HG03571 (cell line): ENCODE measurements around the gene MMAB.

Source experiments
- ATAC-seq: cut with Tn5 transposase; IDR thresholded peaks from one replicate; pipeline ENCODE4 v1.9.1; 2021; ENCODE audit not compliant: unreplicated experiment

Gene MMAB

GRCh38 chr12:109560867-109561710 is 12.2 kb downstream of the MMAB start:
- no peak for ATAC-seq

GRCh38 chr12:109559601-109560000 is 13.7 kb downstream of the MMAB start:
- no peak for ATAC-seq

- ATAC-seq, result no peak
These were observed 14.2 kb downstream of the MMAB start for GRCh38 chr12:109559200-109559505.

DNA sequence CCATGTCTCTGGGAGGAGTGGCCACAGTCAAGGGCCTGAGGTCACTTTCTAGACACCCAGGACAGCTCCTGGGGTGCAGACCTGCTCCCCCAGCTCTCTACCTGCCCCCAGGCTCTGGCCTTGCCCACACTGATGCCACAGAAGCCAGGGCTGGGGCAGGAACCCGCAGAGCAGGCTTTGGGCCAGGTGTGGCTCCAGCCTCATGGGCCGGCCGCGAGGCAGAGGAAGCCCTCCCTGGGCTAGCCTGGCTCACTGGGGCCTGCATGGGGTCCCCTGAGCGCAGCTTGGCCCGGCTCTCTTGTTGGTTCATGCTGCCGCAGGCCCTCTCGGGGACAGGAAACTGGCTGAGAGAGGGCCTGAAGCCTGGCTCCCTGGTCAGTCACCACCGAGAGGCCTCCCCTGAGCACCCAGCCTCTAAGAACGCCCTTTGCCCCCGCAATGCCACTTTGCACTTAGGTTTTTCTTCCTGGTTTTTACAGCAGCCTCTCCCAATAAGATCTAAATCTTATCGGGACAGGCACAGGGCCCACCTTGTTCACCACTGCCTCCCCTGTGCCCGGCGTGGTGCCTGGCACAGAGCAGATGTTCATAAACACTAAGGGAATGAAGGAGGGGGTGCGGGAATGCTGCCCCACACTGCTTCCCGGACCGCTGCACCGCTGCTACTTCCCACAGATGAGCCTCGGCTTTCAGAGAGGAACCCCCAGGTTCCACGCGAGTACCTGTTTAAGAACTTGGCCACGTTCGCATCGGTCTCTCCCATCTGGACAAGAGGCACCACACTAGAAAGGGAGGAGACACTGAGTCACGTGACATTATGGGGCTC is 14.7 kb downstream of the MMAB start:
- no peak for ATAC-seq

GRCh38 chr12:109557805-109558204 is 15.5 kb downstream of the MMAB start:
- ATAC-seq, result no peak

DNA sequence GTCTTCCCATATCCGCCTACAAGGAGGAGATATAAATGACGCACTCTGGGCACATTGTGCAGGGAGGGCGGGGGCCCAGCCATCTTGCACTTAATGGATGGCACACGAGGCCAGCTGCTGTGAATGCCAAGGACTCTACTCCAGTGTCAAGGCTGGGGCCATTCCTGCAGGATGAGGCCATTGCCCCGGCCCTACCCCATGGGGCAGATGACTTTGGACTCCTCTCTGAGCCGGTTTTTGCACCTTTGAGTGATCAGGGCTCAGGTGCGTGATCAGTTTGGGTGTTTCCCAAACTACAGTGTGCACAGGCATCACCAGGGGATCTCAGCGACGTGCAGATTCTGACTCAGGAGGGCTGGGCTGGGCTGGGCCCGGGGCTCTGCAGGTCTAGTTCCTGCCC is 16.1 kb downstream of the MMAB start:
- ATAC-seq, result no peak

GRCh38 chr12:109555431-109556315 is 17.6 kb downstream of the MMAB start:
- no peak for ATAC-seq

GRCh38 chr12:109554761-109555160 is 18.5 kb downstream of the MMAB start:
- ATAC-seq, result no peak

DNA sequence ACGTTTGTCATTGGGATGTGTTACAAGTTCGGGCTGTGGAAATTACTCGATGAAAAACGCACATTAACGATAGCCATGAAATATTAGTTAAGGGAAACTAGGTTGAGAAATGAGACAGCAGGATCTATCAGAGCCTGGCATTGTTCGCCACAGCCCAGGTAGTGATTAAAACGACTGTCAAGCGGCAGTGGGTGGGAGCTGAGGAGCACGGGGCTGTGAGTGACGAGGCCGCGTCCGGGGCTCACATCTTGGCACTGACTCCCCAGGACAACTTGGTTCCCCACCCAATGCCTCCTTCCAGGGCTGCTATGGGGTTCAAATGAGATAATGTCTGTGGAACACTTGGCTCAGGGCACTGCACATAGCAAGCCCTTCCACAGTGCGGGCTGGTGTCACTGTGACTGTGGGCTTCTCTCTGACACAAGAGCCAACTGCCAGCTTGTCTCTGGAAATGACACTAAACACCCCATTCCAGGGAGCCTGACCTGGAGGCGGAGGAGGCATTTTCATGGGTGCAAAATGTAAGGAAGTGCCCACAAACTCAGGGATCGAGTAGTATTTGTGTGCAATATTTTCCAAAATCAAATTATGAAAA is 19.3 kb downstream of the MMAB start:
- no peak for ATAC-seq

- no peak for ATAC-seq
These were observed 19.8 kb downstream of the MMAB start for GRCh38 chr12:109553483-109553882.

- ATAC-seq, result no peak
These were observed 20.3 kb downstream of the MMAB start for GRCh38 chr12:109552971-109553370.

GRCh38 chr12:109551108-109551507 is 22.2 kb downstream of the MMAB start:
- no peak for ATAC-seq

- ATAC-seq, result no peak
These were observed 23.0 kb downstream of the MMAB start for GRCh38 chr12:109550281-109550680.

DNA sequence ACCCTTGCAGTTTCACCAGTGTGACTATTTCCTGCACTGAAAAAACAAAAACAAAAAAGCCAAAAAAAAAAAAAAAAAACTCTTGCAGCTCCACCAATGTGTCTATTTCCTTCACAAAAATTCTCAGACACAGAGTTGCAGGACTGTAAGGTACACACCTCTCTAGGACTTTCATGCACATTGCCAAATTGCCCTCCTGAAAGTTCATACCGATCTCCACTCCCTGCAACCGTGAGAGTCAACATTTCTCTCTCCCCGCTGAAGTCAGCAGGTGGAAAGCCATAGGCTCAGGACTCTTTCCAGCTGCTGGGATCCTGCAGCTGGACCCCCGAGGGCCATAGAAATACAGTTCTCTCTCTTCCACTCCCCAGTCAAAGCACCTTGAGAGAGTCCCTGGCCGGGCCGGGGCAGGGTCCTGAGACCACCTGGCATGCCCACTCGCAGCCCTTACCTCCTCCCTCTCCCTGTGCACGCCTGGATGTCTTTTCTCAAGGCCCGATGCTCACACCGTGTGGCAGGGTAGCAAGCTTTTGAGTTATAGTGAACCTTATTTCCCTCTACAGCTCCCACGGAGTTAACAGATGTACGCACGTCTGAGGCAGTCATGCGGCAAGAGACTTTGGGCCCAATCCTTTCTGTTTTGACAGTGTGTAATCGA is 23.6 kb downstream of the MMAB start:
- ATAC-seq, result no peak

DNA sequence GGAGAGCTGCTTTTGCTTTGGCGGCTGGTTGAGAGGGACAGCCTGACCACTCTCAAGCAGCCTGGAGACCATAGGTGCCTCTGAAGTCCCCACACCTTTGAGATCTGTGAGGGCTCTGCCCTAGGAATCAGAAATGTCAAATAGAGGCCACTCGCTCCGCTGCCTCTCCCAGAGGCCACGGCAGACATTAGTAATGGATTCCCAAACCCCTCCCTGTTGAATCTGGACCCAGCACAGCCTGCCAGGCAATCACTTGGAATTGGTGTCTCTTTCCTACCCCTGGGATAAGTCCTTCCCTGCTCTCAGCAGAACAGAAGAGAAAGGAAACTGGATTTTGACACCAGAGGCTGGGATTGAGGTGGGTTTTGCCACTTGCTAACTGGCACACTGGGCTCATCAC is 25.0 kb downstream of the MMAB start:
- no peak for ATAC-seq

DNA sequence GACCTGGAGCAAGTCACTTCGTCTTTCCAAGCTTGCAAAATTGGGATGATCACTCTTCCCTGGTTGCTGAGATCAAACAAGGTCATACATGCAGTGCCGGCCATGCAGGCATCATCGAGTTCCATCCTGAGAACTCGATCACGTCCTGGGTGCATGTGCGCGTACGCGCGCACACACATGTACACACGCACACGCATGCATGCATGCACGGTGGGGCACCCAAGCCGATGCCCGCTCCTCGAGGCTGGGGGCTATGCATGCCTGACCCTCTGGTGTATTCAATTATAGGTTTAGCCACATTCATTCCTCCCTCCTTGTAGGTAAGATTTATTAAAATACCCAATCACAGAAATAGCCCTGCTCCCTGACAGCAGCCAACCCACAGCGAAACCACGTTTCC is 26.0 kb downstream of the MMAB start:
- ATAC-seq, result no peak

GRCh38 chr12:109545826-109546225 is 27.5 kb downstream of the MMAB start:
- ATAC-seq, result no peak

- ATAC-seq, result no peak
These were observed 28.3 kb downstream of the MMAB start for GRCh38 chr12:109544955-109545531.

- no peak for ATAC-seq
These were observed 30.4 kb downstream of the MMAB start for GRCh38 chr12:109542876-109543275.

DNA sequence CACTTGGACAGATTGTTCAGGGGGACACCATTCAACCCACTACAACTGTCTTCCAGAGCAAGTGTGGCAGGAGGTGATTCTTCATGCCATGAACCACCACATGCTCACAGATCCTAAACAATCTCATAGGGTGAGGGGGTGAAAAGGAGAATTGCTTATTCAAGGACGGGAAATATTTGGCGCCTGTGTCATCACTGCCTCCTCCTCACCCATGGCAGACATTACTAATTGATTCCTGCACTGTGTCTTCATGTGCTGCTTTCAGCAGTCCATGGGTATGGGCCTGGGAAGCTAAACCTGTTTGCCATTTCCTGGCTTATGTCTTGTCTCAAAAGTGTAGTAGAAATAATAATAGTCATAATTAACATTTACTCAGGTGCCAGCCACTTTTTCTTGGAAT is 31.3 kb downstream of the MMAB start:
- no peak for ATAC-seq
